ENCODE results near the gene MRRF. TPM values are rescaled to one million over a fixed set of nuclear protein-coding genes. Genes with fewer than 3 reads are reported as not detected.

MRRF gene
- total RNA-seq, 2 donors from 2014 or later = 21.1 to 35.4 TPM

- no peak for DNase-seq (ENCODE audit: low spot score)
- Histone ChIP-seq H3K9me3 (no peaks in the 10 kb centered on the region), H3K4me1 (replicated peaks) (peaks cover 11% of the 10 kb centered on the region), H3K4me3 (no peak overlapping the region), H3K36me3 (no peaks in the 10 kb centered on the region), H3K27me3 (replicated peaks; ENCODE audit: insufficient read depth) (no peaks in the 10 kb centered on the region), H3K27ac (no peak overlapping the region)
- TF ChIP-seq POLR2AphosphoS5 (IDR thresholded peaks at IDR 0.05) = no peak
- TF ChIP-seq CTCF (IDR thresholded peaks at IDR 0.05) = no peak
- TF ChIP-seq POLR2A (IDR thresholded peaks at IDR 0.05) = no peak
- intact Hi-C loops (cut with DNase I) = no loop called here
- WGBS = 100% methylated on average over 1 of the region's 1 CpG
Measured at GRCh38 chr9:122376796-122377195, 112.1 kb downstream of the MRRF start.

GRCh38 chr9:122377241-122378164 is 112.8 kb downstream of the MRRF start:
- DNase-seq (ENCODE audit: low spot score) = no peak
- Histone ChIP-seq H3K4me3 (no peak overlapping the region), H3K36me3 (no peaks in the 10 kb centered on the region), H3K27ac (no peak overlapping the region), H3K27me3 (replicated peaks; ENCODE audit: insufficient read depth) (no peaks in the 10 kb centered on the region), H3K4me1 (replicated peaks) (peaks cover 11% of the 10 kb centered on the region), H3K9me3 (no peaks in the 10 kb centered on the region)
- 80% methylated on average over 24 of the region's 24 CpGs for WGBS
- intact Hi-C loops (cut with DNase I) = no loop called here
- no peak for TF ChIP-seq POLR2A (IDR thresholded peaks at IDR 0.05)
- TF ChIP-seq POLR2AphosphoS5 (IDR thresholded peaks at IDR 0.05) = no peak
- TF ChIP-seq CTCF (IDR thresholded peaks at IDR 0.05) = no peak

- DNase-seq (ENCODE audit: low spot score) = no peak
- intact Hi-C loops (cut with DNase I) = no loop called here
- Histone ChIP-seq H3K27ac (no peak overlapping the region), H3K36me3 (no peaks in the 10 kb centered on the region), H3K9me3 (no peaks in the 10 kb centered on the region), H3K4me3 (no peak overlapping the region), H3K4me1 (replicated peaks) (peaks cover 11% of the 10 kb centered on the region), H3K27me3 (replicated peaks; ENCODE audit: insufficient read depth) (no peaks in the 10 kb centered on the region)
- 89% methylated on average over 8 of the region's 8 CpGs for WGBS
- TF ChIP-seq POLR2A (IDR thresholded peaks at IDR 0.05) (no peak), CTCF (IDR thresholded peaks at IDR 0.05) (no peak), POLR2AphosphoS5 (IDR thresholded peaks at IDR 0.05) (no peak)
Measured at GRCh38 chr9:122378236-122378635, 113.6 kb downstream of the MRRF start.

GRCh38 chr9:122379340-122379739 is 114.7 kb downstream of the MRRF start:
- 82% methylated on average over 1 of the region's 1 CpG for WGBS
- H3K9me3 ChIP-seq = no peaks in the 10 kb centered on the region
- H3K4me3 ChIP-seq = no peak overlapping the region
- no peak for TF ChIP-seq POLR2AphosphoS5 (IDR thresholded peaks at IDR 0.05)
- no peak for TF ChIP-seq POLR2A (IDR thresholded peaks at IDR 0.05)
- TF ChIP-seq CTCF (IDR thresholded peaks at IDR 0.05) = no peak
- no peak for DNase-seq (ENCODE audit: low spot score)
- no peaks in the 10 kb centered on the region for H3K36me3 ChIP-seq
- no peaks in the 10 kb centered on the region for H3K27me3 ChIP-seq (replicated peaks; ENCODE audit: insufficient read depth)
- no peak overlapping the region for H3K27ac ChIP-seq
- intact Hi-C loops (cut with DNase I) = no loop called here
- H3K4me1 ChIP-seq (replicated peaks) = peaks cover 11% of the 10 kb centered on the region

GRCh38 chr9:122380293-122380692 is 115.6 kb downstream of the MRRF start:
- Histone ChIP-seq H3K36me3 (no peaks in the 10 kb centered on the region), H3K9me3 (no peaks in the 10 kb centered on the region), H3K27me3 (replicated peaks; ENCODE audit: insufficient read depth) (no peaks in the 10 kb centered on the region), H3K27ac (no peak overlapping the region), H3K4me3 (no peak overlapping the region), H3K4me1 (replicated peaks) (peaks cover 7% of the 10 kb centered on the region)
- WGBS = 95% methylated on average over 4 of the region's 4 CpGs
- DNase-seq (ENCODE audit: low spot score) = no peak
- intact Hi-C loops (cut with DNase I) = no loop called here
- no peak for TF ChIP-seq CTCF (IDR thresholded peaks at IDR 0.05)
- no peak for TF ChIP-seq POLR2A (IDR thresholded peaks at IDR 0.05)
- no peak for TF ChIP-seq POLR2AphosphoS5 (IDR thresholded peaks at IDR 0.05)

Measured in prostate gland (tissue), 2 donors.